Measurements from ENCODE around the gene GPR75. TPM values are rescaled to one million over a fixed set of nuclear protein-coding genes. Genes with fewer than 3 reads are reported as not detected.
A peak's percentile ranks its signal among the peaks of the same experiment; 100 is the strongest.

Gene GPR75
- total RNA-seq, 4 donors from 2014 or later, result 0.80 to 19.6 (median 1.3) TPM

DNA sequence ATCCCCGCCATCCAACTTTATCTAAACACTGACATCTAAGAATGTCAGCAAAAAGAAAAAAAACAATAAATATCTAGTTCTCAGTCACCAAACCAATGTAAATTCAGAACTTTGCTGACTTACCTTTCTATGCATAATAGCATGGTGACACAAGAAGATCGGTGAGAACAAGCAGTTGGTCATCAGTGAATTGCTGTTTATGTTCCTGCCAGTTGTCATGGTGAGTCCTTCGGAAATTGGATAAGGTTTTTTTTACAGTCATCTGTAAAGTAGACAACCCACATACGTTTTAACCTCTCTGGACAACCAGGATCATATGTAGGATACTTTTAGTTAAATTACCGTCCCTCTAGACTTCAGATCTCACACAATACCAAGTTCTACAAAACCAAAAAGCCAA is 6.2 kb upstream of the GPR75 start:
- Histone ChIP-seq H3K27ac (peak overlapping the region; percentile 58 to 72 (median 59)), H3K4me1 (peaks cover under 1 to 29% of the 10 kb centered on the region in 2 donors), H3K36me3 (peaks cover 0 to 46% of the 10 kb centered on the region in 2 donors), H3K9me3 (no peaks in the 10 kb centered on the region), H3K4me3 (no peak overlapping the region), H3K27me3 (no peaks in the 10 kb centered on the region)
- DNase-seq (no peak), ATAC-seq (no peak)
- in situ Hi-C loops (cut with MboI; ENCODE audit: low sequenced_read_pairs in 4 of 4), result no loop called here
- TF ChIP-seq POLR2A (IDR thresholded peaks at IDR 0.05) (no peak), CTCF (IDR thresholded peaks at IDR 0.05 in 4 of 5, conservative IDR thresholded peaks at IDR 0.05 in 1 of 5) (no peak)
- intact Hi-C loops (cut with DNase I; ENCODE audit: low total_unique reads), result no loop called here

- Histone ChIP-seq H3K4me1 (peaks cover 0 to 25% of the 10 kb centered on the region in 2 donors), H3K27ac (peak overlapping the region in 2 of 4 donors; percentile 58 to 59), H3K27me3 (no peaks in the 10 kb centered on the region), H3K4me3 (no peak overlapping the region), H3K36me3 (peaks cover 0 to 46% of the 10 kb centered on the region in 2 donors), H3K9me3 (no peaks in the 10 kb centered on the region)
- DNase-seq (no peak), ATAC-seq (no peak)
- in situ Hi-C loops (cut with MboI; ENCODE audit: low sequenced_read_pairs in 4 of 4), result no loop called here
- intact Hi-C loops (cut with DNase I; ENCODE audit: low total_unique reads), result no loop called here
- TF ChIP-seq POLR2A (IDR thresholded peaks at IDR 0.05) (no peak), CTCF (IDR thresholded peaks at IDR 0.05 in 4 of 5, conservative IDR thresholded peaks at IDR 0.05 in 1 of 5) (no peak)
These were observed 5.5 kb upstream of the GPR75 start for GRCh38 chr2:53865264-53865663.

GRCh38 chr2:53863538-53864227 is 3.9 kb upstream of the GPR75 start:
- H3K9me3 ChIP-seq, result no peaks in the 10 kb centered on the region
- no peak overlapping the region for H3K4me3 ChIP-seq
- TF ChIP-seq CTCF (IDR thresholded peaks at IDR 0.05 in 4 of 5, conservative IDR thresholded peaks at IDR 0.05 in 1 of 5), result no peak
- no peak for TF ChIP-seq POLR2A (IDR thresholded peaks at IDR 0.05)
- in situ Hi-C loops (cut with MboI; ENCODE audit: low sequenced_read_pairs in 4 of 4) (no loop called here), intact Hi-C loops (cut with DNase I; ENCODE audit: low total_unique reads) (loop anchor here (1.0 kb wide), 1 partner anchor 10 kb away; no protein-coding TSS in a partner anchor)
- H3K4me1 ChIP-seq, result peaks cover 0 to 25% of the 10 kb centered on the region in 2 donors
- peaks cover 0 to 46% of the 10 kb centered on the region in 2 donors for H3K36me3 ChIP-seq
- ATAC-seq (peak in 1 of 2 donors; percentile 7), DNase-seq (no peak)
- no peaks in the 10 kb centered on the region for H3K27me3 ChIP-seq
- peak overlapping the region in 2 of 4 donors; percentile 8 to 58 for H3K27ac ChIP-seq

DNA sequence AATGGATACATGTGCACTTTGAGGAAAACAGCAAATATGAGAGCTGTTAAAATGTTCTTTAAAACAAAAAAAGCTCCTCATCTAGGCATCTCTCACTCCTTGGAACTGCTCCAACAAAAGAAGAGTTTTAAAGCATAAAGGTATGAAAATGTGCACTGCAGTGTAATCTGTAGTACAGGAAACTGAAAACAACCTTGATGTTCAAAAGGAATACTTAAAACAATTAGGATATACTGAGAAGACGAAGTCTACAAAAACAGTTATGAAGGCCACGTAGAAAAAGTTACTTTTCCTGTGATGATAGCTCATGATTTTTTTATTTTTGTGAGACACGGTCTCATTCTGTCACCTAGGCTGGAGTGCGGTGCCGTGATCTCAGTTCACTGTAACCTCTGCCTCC is 2.1 kb upstream of the GPR75 start:
- peaks cover 0 to 36% of the 10 kb centered on the region in 2 donors for H3K36me3 ChIP-seq
- DNase-seq, result no peak
- H3K4me1 ChIP-seq, result peaks cover 0 to 25% of the 10 kb centered on the region in 2 donors
- H3K4me3 ChIP-seq, result no peak overlapping the region
- H3K27ac ChIP-seq, result no peak overlapping the region
- no peaks in the 10 kb centered on the region for H3K27me3 ChIP-seq
- H3K9me3 ChIP-seq, result no peaks in the 10 kb centered on the region
- TF ChIP-seq POLR2A (IDR thresholded peaks at IDR 0.05) (no peak), CTCF (IDR thresholded peaks at IDR 0.05 in 4 of 5, conservative IDR thresholded peaks at IDR 0.05 in 1 of 5) (no peak)
- in situ Hi-C loops (cut with MboI; ENCODE audit: low sequenced_read_pairs in 4 of 4), result no loop called here
- no peak for ATAC-seq
- intact Hi-C loops (cut with DNase I; ENCODE audit: low total_unique reads), result no loop called here

Measured in gastrocnemius medialis (tissue), 4 donors.